Measurements from ENCODE around the gene CHPT1. TPM values are rescaled to one million over a fixed set of nuclear protein-coding genes. Genes with fewer than 3 reads are reported as not detected.

CHPT1 gene
- total RNA-seq, 1 experiment from 2014 or later: 82.5 TPM

DNA sequence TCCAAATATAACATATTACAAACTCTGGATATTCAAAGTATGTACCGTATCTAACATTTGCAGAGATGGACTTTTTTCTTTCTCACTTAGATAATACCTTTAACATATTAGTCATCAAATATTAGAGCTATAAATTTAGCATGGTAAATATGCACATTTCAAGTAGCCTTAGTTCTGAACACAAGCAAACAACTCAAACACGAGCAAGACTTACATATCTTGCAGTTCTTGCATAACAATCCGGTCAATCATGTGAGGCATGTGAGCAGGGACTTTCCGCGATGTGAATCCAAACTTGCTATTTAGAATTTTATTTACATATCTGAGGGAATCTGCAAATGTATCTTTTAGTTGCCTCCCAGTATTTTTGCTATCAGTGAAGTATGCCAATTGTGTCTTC, 63.9 kb downstream of the CHPT1 start:
- no peak for DNase-seq (ENCODE audit: low read depth)

DNA sequence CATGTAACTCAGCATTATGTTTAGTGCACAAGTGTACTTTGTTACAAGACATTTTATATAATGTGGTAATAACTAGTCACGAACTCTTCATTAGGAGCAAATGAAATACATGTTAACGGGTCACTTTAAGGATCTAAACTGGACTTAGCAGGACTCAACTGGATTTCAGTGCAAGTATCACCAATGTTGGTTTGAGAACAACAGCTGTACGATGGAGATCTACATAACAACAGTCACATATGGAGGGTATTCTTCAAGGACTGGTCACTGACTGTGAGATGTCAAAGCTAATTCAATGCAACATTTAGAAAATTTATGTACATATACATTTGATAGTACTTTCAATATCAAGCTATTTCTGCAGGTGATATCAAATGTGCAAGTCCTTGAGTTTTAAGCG, 64.3 kb downstream of the CHPT1 start:
- DNase-seq (ENCODE audit: low read depth): no peak

GRCh38 chr12:101763246-101763931, 65.9 kb downstream of the CHPT1 start:
- DNase-seq (ENCODE audit: low read depth): no peak

DNA sequence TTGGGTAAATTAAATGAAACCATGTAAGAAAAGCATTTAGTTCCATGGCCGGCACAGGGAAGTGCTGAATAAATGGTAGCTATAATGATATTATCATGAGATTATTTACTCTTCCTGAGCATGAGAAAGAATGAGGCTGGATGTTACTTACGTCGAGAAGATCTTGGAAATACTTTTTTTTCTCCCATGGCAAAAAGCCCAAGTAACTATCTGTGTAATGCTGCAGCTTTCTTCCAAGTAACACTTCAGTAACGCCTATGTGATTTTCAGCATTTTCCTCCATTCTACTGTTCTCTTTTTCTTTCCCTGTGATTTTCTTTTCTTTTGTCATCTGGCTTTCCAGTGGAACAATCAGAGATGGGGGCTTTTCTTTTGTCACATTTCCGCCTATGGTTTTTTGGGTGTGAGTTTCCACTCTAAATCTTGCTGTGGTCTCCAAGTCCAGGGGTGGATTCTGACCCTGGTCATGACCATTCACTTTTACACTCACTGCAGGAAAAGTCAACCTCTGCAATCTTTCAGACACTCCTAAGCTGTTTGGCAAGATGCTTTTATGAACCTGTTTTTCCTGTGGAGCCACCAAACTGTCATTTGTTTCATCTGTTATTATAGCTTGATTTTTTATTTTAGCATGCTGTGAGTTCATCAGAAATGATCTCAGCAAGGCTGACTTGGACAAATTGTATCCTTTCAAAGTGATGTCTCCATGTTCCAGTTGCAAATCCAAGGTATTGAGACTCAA, 66.8 kb downstream of the CHPT1 start:
- DNase-seq (ENCODE audit: low read depth): no peak

- no peak for DNase-seq (ENCODE audit: low read depth)
Observed at GRCh38 chr12:101767537-101767936, 70.1 kb downstream of the CHPT1 start.

- no peak for DNase-seq (ENCODE audit: low read depth)
Observed at GRCh38 chr12:101768781-101769180, 71.3 kb downstream of the CHPT1 start.

DNA sequence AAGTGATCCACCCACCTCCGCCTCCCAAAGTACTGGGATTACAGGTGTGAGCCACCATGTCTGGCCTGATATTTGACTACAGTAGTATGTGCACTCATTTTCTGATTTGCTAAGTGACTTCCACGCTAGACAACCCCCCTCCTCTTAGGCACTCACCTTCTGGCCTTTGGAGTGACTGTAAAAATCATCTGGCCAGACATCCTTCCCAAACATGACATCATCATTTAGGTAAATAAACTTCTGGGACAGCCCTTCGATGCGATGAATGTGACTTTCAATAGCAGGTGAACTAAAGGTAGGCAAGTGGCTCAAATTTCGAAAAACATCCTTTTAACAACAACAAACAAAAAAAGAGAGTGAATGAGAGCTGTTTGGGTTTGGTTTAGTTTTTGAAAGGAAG, 72.4 kb downstream of the CHPT1 start:
- no peak for DNase-seq (ENCODE audit: low read depth)

DNA sequence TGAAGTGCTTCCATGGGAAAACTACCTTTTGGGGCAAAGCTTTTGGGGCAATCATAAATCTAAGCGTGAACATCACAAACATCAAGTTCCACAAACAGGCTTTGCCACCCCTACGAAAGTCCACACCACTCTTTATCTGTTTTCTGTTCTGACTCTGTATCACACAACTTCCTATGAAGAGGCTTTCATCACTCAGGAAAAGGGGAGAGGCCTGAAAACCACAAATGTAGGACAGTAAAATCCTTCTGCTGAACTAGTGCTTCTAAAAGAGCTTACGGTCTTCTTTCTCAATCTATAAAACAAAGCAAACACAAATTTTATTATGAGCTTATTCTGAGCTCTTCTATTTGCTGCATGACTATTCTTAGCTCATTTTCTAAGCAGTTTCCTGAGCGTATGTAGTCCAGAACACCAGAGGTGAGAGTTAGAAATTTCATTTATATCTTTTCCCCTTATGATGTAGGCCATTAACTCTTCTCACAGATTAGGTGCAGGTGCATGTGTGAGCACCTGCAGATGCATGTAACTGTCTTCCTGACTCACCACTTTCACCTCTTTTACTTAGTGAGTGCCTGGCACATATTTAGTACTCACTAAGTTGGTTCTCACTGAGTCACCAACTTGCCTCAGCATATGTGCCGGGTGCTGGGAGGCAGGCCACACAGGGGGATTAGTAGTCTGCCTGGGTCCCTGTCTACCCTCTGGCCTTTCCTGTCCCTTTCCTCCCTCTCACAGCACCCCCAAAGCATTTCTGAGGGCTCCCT, 74.8 kb downstream of the CHPT1 start:
- peak; percentile 13 for DNase-seq (ENCODE audit: low read depth)

DNA sequence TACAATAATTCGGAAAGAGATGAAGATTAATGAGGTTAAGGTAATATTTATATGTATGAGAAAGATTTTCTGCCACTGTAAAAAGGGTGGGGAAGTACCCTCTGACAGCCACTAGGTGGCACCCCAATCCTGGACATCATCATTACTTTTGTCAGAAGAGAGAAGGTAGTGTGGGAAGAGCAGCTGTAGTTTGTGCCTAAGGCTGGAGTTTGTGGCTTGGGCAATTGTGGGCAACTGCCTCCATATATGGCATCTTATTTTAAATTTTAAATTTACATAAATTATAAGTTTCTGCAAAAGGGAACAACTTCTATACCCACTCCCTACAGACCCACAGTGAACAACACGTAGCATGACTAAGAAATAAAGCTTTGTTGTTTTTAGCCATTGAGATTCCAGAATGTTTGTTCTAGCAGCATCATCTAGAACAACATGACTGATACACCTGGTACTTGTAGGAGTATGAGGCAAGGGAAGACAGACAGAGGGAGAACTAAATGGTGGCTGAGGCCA, 76.3 kb downstream of the CHPT1 start:
- DNase-seq (ENCODE audit: low read depth): peak; percentile 56

DNA sequence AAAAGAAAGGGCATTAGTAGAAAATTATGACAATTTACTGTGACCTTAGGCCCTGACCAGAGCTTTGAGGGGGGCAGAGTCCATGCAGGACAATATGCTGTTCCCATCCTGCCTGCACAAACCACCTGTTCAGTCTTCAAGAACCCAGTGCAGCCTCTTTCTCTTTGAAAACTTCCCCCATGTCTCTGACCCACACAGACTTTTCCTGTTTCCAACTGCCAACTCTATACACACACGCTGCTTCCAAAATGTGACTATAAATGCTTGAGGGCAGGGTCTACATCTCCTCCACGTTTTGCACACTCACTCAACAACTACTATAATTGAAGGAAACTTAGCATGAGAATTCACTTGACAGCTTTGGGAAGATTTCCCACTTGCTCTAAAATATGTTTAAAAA, 78.4 kb downstream of the CHPT1 start:
- DNase-seq (ENCODE audit: low read depth): no peak

- DNase-seq (ENCODE audit: low read depth): no peak
Observed at GRCh38 chr12:101777485-101777884, 80.0 kb downstream of the CHPT1 start.

GRCh38 chr12:101777978-101778377, 80.5 kb downstream of the CHPT1 start:
- no peak for DNase-seq (ENCODE audit: low read depth)

Small RNA genes lying within 50 kb of the gene (small RNA-seq; reads per million reads assigned to genes)
- gene RNU6-101P (not detected), gene RNY1P16 (not detected)

Other genes with a start within 250 kb of the CHPT1 start
- gene SPIC, start 222.3 kb upstream of the CHPT1 start, total RNA-seq (2014; rRNA removed; shearing (Covaris generic)): not detected in 2 replicates
- not detected in 2 replicates for gene MYBPC1, start 102.7 kb upstream of the CHPT1 start, total RNA-seq (2014; rRNA removed; shearing (Covaris generic))
- not detected in 2 replicates for gene SYCP3, start 41.8 kb downstream of the CHPT1 start, total RNA-seq (2014; rRNA removed; shearing (Covaris generic))
- gene GNPTAB, start 133.3 kb downstream of the CHPT1 start, total RNA-seq (2014; rRNA removed; shearing (Covaris generic)): 12.9 and 16.5 TPM in 2 replicates
- 11.0 and 20.8 TPM in 2 replicates for gene DRAM1, start 179.9 kb downstream of the CHPT1 start, total RNA-seq (2014; rRNA removed; shearing (Covaris generic))

Data from HT1080 (cell line).